Smooth muscle cell (in vitro differentiated cells): ENCODE results near the gene ANKHD1. TPM values are rescaled to one million over a fixed set of nuclear protein-coding genes. Genes with fewer than 3 reads are reported as not detected.

Experiments used
- DNase-seq: peaks from one replicate; lab custom pipeline; 2025; ENCODE audit not compliant: unreplicated experiment; lab: John Stamatoyannopoulos, UW
- H2AFZ ChIP-seq: fragments of 200-600 bp; sonication (generic); 2 replicates; pipeline ENCODE4 v1.6.0; 2016; ENCODE audit warnings: antibody characterized with exemption, low read depth, mild to moderate bottlenecking
- H3F3A ChIP-seq: fragments of 200-600 bp; sonication (generic); 2 replicates; pipeline ENCODE4 v1.6.0; 2017; ENCODE audit warnings: antibody characterized with exemption, low read depth
- H3K27ac ChIP-seq: fragments of 200-600 bp; sonication (generic); 2 replicates; pipeline ENCODE4 v1.5.1; 2016; ENCODE audit warnings: low read depth, mild to moderate bottlenecking
- H3K27me3 ChIP-seq: fragments of 200-600 bp; sonication (generic); 2 replicates; pipeline ENCODE4 v1.6.1; 2016; ENCODE audit warnings: low read depth, mild to moderate bottlenecking
- H3K36me3 ChIP-seq: fragments of 200-600 bp; sonication (generic); 2 replicates; pipeline ENCODE4 v1.5.1; 2016; ENCODE audit warnings: low read depth
- H3K4me1 ChIP-seq: fragments of 200-600 bp; sonication (generic); 2 replicates; pipeline ENCODE4 v1.5.1; 2016; ENCODE audit warnings: low read depth
- H3K4me2 ChIP-seq: fragments of 200-600 bp; sonication (generic); 2 replicates; pipeline ENCODE4 v1.6.0; 2016; ENCODE audit warnings: mild to moderate bottlenecking
- H3K4me3 ChIP-seq: fragments of 200-600 bp; sonication (generic); 2 replicates; pipeline ENCODE4 v1.5.1; 2016; ENCODE audit warnings: mild to moderate bottlenecking
- H3K79me2 ChIP-seq: fragments of 200-600 bp; sonication (generic); 2 replicates; pipeline ENCODE4 v1.6.0; 2016; ENCODE audit warnings: low read depth, mild to moderate bottlenecking
- H3K9ac ChIP-seq: fragments of 200-600 bp; sonication (generic); 2 replicates; pipeline ENCODE4 v1.6.0; 2016; ENCODE audit warnings: low read depth
- H3K9me3 ChIP-seq: fragments of 200-600 bp; sonication (generic); replicated peaks from 2 replicates; pipeline ENCODE4 v1.5.1; 2016; ENCODE audit warnings: low read depth
- H4K20me1 ChIP-seq: fragments of 200-600 bp; sonication (generic); 2 replicates; pipeline ENCODE4 v1.6.0; 2016; ENCODE audit warnings: low read depth
- WGBS: methylation state at CpG from one replicate; pipeline ENCODE4 v1.1.7; 2016; ENCODE audit warnings: low lambda C conversion rate; 5-methylcytosine and 5-hydroxymethylcytosine counted together
- polyA plus RNA-seq: library from polyadenylated mRNA; unstranded; fragments of >200 nt; fragmentation: Nextera tagmentation; extraction: Ambion mirVana; gene quantifications from 2 replicates; pipeline ENCODE4 v1.2.1, GENCODE V29; 2016
- total RNA-seq: library from RNA; depleted of rRNA; stranded (reverse); fragments of >200 nt; gene quantifications from 2 replicates; pipeline ENCODE4 v1.2.3, GENCODE V29; 2014
- TF ChIP-seq, protein P1 (sequence below): fragments of 200-600 bp; sonication (generic); IDR thresholded peaks from 2 replicates; pipeline ENCODE4 v1.5.1; 2017; ENCODE audit warnings: borderline replicate concordance, mild to moderate bottlenecking, antibody characterized with exemption; ENCODE audit not compliant: insufficient read depth, poor library complexity, severe bottlenecking

Gene ANKHD1
- total and polyA plus RNA-seq, 2 experiments from 2014 or later = 37.9 to 56.1 TPM

DNA sequence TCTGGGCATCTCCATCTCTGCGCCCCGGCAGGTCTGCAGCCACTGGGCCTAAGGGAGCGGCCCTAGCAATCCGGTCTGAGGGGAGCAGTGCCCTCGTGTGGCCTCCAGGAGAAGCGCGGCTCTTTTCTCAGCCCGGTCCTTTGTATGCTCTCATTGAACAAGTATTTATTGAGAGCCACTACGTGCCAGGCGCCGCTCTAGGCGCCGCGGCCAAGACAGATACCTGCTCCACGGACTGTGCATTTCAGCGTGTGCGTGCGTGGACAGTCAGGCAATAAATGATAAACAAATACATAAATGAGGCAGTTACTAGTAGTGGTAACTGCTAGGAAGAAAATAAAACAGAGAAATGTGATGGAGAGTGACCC lies 43.9 kb upstream of the ANKHD1 start:
- no peaks in the 10 kb centered on the region for H3K4me1 ChIP-seq
- no peaks in the 10 kb centered on the region for H3K36me3 ChIP-seq
- 2% methylated on average over 18 of the region's 18 CpGs for WGBS
- peak overlapping the region; percentile 73 for H3K4me2 ChIP-seq
- H2AFZ ChIP-seq = peak overlapping the region; percentile 34
- TF ChIP-seq, protein P1, sequence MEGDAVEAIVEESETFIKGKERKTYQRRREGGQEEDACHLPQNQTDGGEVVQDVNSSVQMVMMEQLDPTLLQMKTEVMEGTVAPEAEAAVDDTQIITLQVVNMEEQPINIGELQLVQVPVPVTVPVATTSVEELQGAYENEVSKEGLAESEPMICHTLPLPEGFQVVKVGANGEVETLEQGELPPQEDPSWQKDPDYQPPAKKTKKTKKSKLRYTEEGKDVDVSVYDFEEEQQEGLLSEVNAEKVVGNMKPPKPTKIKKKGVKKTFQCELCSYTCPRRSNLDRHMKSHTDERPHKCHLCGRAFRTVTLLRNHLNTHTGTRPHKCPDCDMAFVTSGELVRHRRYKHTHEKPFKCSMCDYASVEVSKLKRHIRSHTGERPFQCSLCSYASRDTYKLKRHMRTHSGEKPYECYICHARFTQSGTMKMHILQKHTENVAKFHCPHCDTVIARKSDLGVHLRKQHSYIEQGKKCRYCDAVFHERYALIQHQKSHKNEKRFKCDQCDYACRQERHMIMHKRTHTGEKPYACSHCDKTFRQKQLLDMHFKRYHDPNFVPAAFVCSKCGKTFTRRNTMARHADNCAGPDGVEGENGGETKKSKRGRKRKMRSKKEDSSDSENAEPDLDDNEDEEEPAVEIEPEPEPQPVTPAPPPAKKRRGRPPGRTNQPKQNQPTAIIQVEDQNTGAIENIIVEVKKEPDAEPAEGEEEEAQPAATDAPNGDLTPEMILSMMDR = peak; percentile 93
- H4K20me1 ChIP-seq = no peaks in the 10 kb centered on the region
- peak overlapping the region; percentile 12 for H3K4me3 ChIP-seq
- no peaks in the 10 kb centered on the region for H3F3A ChIP-seq
- DNase-seq = peak; percentile 31
- no peaks in the 10 kb centered on the region for H3K9me3 ChIP-seq
- no peaks in the 10 kb centered on the region for H3K79me2 ChIP-seq
- no peak overlapping the region for H3K27ac ChIP-seq
- H3K9ac ChIP-seq = no peak overlapping the region
- no peaks in the 10 kb centered on the region for H3K27me3 ChIP-seq

DNA sequence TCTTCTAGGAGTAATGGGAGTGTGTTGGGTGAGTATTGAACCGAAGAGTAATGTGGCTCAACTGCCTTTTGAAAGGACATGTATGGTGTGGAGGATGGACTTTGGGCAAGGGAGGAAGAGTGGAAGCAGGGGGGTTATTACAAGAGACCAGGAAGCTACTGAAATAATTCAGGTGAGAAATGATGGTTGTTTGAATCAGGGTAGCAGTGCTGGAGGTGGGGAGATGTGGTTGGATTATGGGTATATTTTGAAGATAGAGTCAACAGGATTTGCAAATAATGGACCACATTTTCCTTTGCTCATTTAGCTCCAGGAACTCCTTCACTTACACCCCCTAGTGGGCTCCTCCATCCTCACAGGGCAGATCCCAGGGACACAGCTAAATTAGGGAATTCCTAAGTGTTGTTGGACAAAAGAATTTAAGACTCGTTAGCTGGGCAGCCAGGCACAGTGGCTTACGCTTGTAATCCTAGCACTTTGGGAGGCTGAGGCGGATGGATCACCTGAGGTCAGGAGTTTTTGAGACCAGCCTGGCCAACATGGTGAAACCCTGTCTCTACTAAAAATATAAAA lies 42.8 kb upstream of the ANKHD1 start:
- H2AFZ ChIP-seq = no peak overlapping the region
- no peak for DNase-seq

DNA sequence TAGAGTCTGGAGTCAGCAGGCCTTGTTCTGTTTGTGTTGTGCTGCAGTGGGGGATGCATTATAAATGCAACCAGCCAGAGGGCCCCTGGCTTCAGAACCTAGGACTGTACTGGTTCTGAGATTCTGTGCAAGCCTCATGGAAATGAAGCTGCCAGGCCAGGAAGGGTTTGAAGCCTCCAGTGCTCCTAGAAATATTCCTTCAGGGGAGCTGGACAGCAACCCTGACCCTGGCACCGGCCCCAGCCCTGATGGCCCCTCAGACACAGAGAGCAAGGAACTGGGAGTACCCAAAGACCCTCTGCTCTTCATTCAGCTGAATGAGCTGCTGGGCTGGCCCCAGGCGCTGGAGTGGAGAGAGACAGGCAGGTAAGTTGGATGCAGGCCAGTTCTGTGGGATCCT lies 41.5 kb upstream of the ANKHD1 start, which contains the start of gene SLC4A9:
Gene SLC4A9 (plus strand): TSS at position 94 of the 400 bp plus-strand sequence. CDS start 43 bp downstream, at position 137.
- no peaks in the 10 kb centered on the region for H3K4me1 ChIP-seq
- no peak within 1 kb of the TSS for H2AFZ ChIP-seq
- no peaks in the 10 kb centered on the region for H3K27me3 ChIP-seq
- TF ChIP-seq, protein P1 = no peak
- no peaks in the 10 kb centered on the region for H4K20me1 ChIP-seq
- no peak within 1 kb of the TSS for H3K4me2 ChIP-seq
- H3K4me3 ChIP-seq = no peak within 1 kb of the TSS
- no peak for DNase-seq
- H3K79me2 ChIP-seq = no peaks in the 10 kb centered on the region
- WGBS = 100% methylated on average over 2 of the region's 2 CpGs
- H3K9me3 ChIP-seq = no peaks in the 10 kb centered on the region
- no peaks in the 10 kb centered on the region for H3F3A ChIP-seq
- no peak within 1 kb of the TSS for H3K9ac ChIP-seq
- H3K36me3 ChIP-seq = no peaks in the 10 kb centered on the region
- H3K27ac ChIP-seq = no peak within 1 kb of the TSS

More for the DNA sequence above, 42.8 kb upstream of the ANKHD1 start:
- TF ChIP-seq, protein P1 = peak; percentile 42
- Histone ChIP-seq H3K27ac (no peak overlapping the region), H3K9me3 (no peaks in the 10 kb centered on the region), H3K9ac (no peak overlapping the region), H3K27me3 (no peaks in the 10 kb centered on the region), H3K4me2 (no peak overlapping the region), H3K36me3 (no peaks in the 10 kb centered on the region), H3K79me2 (no peaks in the 10 kb centered on the region), H3K4me1 (no peaks in the 10 kb centered on the region), H3F3A (no peaks in the 10 kb centered on the region), H3K4me3 (no peak overlapping the region), H4K20me1 (no peaks in the 10 kb centered on the region)
- WGBS = 65% methylated on average over 4 of the region's 4 CpGs

DNA sequence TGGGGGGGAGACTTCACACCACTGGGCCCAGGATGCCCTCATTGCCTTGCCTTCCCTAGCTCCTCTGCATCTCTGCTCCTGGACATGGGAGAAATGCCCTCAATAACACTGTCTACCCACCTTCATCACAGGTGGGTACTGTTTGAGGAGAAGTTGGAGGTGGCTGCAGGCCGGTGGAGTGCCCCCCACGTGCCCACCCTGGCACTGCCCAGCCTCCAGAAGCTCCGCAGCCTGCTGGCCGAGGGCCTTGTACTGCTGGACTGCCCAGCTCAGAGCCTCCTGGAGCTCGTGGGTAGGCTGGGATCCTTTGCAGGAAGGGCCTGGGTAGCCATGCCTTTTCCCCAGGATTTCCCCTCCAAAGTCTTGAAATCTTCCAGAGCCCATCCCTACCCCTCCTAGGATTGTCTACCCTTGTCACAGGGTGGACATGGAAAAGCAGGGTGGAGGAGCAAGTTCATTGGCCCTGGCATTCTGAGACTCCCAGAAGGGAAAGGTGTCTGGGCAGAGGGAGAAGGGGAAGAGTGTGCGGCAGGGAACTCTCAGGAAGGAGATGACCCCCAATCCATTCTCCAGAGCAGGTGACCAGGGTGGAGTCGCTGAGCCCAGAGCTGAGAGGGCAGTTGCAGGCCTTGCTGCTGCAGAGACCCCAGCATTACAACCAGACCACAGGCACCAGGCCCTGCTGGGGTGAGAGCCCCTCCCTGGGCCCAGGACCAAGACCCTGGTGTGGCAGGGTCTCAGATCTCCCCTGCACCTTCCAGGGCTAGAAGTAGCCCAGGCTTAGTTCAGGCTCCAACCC lies 40.8 kb upstream of the ANKHD1 start:
- H3K4me1 ChIP-seq = no peaks in the 10 kb centered on the region
- no peaks in the 10 kb centered on the region for H3K79me2 ChIP-seq
- DNase-seq = no peak
- no peaks in the 10 kb centered on the region for H3K9me3 ChIP-seq
- H4K20me1 ChIP-seq = no peaks in the 10 kb centered on the region
- H3K9ac ChIP-seq = no peak overlapping the region
- no peaks in the 10 kb centered on the region for H3K36me3 ChIP-seq
- no peak overlapping the region for H3K4me2 ChIP-seq
- no peaks in the 10 kb centered on the region for H3F3A ChIP-seq
- 76% methylated on average over 7 of the region's 7 CpGs for WGBS
- no peaks in the 10 kb centered on the region for H3K27me3 ChIP-seq
- no peak overlapping the region for H3K4me3 ChIP-seq
- TF ChIP-seq, protein P1 = no peak
- H3K27ac ChIP-seq = no peak overlapping the region
- H2AFZ ChIP-seq = no peak overlapping the region
